Brain pericyte (primary cell): ENCODE data around the gene TWIST2.

ENCODE experiments used
- DNase-seq: peaks from one replicate; pipeline ENCODE4 v3.0.0-alpha.2; 2012; ENCODE audit warnings: low read depth, low spot score

TWIST2 gene

DNA sequence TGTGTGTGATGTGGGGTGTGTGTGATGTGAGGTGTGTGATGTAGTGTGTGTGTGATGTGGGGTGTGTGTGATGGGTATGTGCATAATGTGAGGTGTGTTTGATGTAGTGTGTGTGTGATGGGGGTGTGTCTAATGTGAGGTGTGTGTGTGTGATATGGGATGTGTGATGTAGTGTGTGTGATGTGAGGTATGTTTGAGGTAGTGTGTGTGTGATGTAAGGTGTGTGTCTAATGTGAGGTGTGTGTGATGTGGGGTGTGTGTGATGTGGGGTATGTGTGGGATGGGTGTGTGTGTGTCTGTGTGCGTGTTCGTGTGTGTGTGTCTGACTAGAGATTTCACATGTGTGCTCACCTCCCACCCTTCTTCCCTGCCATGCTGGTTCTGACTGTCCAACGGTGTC lies 56.3 kb downstream of the TWIST2 start:
- no peak for DNase-seq

DNA sequence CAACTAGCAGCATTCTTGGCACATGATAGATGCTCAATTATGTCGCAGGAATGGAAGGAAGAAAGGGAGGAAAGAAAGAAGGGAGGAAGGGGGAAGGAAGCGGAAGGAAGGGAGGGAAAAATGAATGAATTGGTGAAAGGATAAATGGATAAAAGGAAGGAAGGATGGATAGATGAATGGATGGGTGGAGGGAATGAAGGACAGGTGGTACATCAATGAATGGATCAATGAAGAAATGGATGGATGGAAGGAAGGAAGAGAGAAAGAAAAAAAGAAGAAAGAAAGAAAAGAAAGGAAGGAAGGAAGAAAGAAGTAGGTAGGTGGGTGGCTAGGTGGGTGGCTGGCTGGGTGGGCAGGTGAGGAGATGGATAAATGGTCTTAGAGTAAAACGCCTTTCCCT lies 56.8 kb downstream of the TWIST2 start:
- no peak for DNase-seq

DNA sequence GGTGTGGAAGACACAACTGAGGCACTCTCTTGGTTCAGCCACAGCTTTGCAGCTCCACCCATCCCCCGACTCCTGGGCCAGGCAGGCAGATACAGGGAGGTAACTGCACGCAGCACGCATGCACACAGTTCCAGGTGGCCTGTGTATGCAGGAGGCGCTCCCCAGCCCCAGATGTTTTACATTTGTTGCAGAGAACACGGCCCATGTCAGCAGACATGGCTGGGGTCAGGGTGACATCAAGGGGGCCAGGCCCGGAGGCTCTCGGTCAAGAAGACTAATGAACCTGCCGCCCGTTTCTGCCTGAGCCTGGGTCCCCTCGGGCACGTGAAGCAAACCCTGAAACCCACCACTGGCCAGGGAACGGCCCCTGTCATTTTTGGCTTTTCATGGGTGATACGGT lies 57.3 kb downstream of the TWIST2 start:
- DNase-seq = no peak

DNA sequence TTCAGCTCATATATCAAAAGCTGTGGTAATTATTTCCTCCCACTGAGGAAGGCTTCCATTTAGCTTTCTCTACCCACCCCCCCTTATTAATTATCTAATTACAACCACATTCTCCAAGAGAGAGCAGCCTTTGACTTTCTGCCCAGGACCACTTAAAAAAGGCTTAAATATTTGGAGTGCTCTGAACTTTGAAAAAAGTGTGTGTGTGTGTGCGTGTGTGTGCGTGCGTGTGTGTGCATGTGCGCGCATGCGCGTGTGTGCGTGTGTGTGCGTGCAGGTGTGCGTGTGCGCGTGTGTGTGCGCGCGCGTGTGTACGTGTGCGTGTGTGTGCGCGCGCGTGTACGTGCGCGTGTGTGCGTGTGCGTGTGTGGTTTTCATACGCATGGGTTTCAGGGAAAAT lies 57.8 kb downstream of the TWIST2 start:
- no peak for DNase-seq

- no peak for DNase-seq
Measured at GRCh38 chr2:238906254-238906935, 58.5 kb downstream of the TWIST2 start.

- no peak for DNase-seq
Measured at GRCh38 chr2:238906936-238907716, 59.2 kb downstream of the TWIST2 start.

DNA sequence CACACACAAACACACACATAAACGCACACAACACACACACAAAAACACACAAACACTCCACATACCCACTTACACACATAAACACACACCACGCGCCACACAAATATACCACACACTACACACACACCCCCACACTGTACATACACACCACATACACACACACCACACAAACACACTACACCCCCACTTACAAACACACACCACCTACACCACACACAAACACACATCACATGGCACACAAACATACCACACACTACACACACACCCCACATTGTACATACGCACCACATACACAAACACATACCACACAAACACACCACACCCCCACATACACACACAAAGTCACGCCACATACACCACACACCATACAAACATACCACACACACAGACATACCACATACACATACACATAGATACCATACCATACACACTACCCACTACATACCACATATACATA lies 59.9 kb downstream of the TWIST2 start:
- DNase-seq = no peak

DNA sequence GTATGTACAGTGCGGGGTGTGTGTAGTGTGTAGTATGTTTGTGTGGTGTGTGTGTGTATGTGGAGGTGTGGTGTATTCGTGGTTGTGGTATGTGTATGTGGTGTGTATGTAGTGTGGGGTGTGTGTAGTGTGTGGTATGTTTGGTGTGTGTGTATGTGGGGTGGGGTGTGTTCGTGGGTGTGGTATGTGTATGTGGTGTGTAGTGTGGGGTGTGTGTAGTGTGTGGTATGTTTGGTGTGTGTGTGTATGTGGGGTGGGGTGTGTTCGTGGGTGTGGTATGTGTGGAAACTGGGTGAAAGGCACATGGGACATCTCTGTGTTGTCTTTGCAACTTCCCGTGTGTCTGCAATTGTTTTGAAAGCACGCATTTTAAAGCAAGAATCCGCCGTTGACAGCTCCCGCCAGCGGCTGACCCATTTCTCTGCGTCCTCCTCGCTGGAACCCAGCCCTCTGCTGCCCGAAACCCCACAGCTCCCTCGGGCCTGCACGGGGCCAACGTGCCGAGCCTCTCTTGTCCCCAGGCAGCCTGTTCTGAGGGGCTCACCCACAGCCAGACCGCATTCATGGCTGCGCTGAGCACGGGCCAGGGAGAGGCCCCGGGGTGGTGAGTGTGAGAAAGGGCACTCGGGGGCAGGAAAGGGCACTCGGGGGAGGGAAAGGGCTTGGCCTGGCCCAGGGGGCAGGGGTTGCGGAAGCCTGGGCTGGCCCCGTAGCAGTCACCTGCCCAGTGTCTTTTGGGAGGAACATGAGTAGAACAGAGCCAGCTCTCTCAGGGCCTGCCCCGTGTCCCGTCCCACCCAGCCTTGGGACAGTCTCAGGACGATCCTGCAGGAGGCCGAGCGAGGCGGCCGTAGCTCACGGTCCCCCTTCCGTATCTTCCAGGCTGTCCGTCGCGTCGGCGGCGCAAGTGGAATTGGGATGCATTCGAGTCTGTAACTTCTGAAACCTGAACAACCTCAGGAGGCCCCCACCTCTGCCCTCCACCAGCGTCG lies 61.4 kb downstream of the TWIST2 start:
- no peak for DNase-seq

DNA sequence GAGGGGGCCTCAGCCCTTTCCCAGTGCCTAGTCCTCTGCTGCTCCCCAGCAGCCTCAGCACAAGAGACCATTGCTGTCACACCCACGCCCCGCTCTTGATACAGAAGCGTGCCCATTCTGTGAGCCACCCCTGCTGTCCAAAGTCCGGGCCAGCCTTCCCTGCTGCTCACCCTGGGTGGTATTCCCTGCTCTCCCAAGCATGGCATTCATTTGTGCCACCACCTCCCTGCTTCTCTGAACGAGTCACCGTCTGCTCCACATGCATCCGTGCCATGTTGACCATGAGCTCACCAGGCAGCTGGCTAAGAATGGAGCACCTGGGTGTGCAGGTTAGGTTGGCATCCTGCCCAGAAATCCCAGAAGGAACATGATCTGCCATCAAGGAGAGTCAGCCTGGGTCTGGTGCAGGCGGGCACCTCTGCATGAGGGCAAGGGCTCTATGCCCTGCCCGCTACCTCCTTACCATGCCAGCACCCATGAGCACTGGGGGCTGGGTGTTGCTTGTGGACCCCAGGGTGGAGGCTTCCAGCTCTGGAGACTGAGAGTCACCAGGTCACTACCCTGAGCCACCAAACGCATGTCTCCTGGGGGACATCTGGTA lies 63.0 kb downstream of the TWIST2 start:
- no peak for DNase-seq

- DNase-seq = no peak
Measured at GRCh38 chr2:238911376-238912227, 63.7 kb downstream of the TWIST2 start.

DNA sequence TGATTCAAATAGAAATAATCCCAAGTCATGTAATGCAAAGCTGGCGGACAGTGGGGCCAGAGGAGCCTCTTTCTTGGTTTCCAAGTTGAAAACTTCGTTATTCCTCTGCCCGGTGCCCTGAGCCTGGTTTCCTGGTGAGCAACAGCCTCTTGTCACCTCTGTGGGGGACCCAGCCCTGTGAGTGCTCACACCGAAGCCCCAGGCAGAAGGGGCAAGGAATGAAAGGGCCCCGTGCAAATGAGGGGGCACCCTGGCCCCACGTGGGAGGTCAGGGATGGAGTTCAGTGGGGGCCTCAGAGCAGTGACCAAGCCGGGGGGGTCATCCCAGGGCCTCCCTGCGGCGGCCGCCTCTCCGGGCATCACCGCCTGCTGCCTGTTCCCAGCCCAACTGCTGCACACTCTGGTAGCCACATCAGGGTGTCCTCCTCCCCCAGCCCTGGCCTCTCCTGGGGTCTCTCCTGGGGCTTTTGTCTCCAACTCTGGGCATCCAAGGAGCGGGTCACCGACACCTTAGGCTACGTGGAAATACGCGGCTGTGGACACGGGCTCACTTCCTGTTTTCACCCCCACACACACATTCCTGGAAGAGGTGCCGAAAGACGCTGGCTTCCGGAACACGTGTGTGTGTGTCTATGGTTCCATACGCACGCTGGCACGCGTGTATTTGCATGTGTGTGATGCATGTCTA lies 64.5 kb downstream of the TWIST2 start:
- DNase-seq = no peak

GRCh38 chr2:238912916-238913875 lies 65.3 kb downstream of the TWIST2 start:
- no peak for DNase-seq

DNA sequence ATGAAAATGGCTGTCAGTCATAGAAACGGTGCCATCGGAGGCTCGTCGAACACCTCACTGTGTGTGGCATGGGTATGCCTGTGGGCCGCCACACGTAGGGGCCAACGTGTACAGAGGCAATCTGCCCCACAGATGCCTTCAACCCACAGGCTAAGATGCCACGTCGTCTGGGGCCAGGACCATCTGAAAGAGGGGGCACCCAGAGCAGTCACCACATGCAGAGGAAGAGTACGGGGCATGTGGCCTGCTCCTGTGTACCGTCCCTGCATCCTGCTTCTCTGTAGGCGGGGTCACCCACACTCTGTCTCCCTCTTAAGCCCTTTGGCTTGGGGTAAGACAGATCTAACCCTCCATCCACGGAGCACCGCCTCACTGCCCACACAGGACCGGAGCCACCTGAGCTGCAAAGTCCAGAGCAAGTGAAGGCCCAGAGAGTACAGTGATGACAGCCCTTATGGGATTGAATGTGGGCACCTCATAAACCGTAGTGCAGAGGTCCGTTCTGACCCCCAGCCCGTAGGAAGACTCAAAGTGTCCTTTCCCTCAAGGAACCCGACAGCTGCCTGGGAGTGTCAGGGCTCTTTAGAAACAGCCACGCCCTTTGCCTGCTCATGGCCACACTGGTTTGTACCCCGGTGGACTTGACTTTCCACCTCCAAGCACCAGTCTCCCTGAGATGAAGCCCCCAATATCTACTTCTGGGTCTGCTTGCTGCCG lies 66.2 kb downstream of the TWIST2 start:
- no peak for DNase-seq

DNA sequence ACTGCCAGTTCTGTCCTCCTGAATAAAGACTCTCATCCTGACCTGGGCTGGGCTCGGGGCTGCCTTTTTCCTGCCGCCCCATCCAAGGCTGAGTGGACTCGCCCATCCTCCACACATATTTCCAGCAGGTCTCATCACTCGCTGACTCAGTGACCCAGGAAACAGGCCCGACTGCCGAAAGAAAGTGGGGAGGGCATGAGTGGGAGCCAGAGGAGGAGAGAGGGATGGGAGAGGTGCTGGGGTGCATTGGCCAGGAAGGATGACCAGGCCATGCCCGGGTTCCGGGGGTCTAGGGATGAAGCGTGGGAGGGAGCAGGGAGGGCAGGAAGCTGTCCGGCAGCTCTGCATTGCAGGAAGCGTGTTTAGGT lies 66.7 kb downstream of the TWIST2 start:
- DNase-seq = no peak

DNA sequence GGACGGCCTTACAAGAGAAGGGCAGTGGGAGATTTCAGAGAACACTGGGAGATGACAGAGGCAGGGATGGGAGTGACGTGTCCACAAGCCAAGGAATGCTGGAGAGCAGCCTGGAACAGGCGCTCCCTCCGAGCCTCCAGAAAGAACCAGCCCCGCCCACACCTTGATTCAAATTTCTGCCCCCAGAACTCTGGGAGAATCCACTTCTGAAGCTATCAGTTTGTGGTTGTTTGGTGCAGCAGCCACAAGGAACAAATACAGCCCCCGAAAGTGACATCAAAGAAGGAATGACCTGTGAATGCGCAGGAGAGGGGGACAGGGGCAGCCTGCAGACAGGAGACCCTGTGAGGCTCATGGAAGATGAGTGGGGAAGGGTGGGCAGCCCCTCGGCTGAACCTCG lies 67.3 kb downstream of the TWIST2 start:
- no peak for DNase-seq

GRCh38 chr2:238915596-238915995 lies 67.7 kb downstream of the TWIST2 start:
- DNase-seq = no peak

DNA sequence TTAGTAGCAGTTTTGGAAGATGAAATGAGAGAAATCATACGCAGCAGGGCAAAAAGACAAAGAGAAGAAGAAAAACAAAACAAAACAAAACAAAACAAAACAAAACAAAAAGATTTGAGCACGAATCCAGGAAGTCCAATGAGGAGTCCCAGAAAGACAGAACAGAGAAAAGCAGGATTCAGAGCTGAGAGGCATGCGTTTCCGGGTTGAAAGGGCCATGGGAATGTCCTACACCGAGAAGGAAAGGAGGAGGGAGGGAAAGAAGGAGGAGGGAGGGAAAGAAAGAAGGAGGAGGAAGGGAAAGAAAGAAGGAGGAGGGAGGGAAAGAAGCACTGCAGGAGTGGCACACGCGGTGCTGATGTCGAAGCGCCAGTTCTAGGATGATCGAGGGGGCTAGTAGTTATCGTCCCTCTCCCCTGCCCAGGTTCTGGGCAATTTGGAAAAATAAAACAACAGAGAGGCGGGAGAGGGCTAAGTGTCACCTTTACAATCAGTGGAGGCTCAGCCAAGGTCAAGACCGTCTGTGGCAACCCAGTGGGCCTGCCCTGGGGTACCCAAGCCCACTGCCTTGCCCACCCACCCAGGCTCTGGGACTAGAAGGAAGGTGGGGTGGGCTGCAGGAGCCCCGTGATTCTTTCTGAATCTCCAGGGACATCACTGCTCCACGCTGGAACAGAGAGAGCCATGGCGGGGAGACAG lies 68.4 kb downstream of the TWIST2 start:
- no peak for DNase-seq
